Fibroblast of lung (primary cell): Measurements from ENCODE around the gene GRIK1. TPM values are rescaled to one million over a fixed set of nuclear protein-coding genes. Genes with fewer than 3 reads are reported as not detected.
A peak's percentile ranks its signal among the peaks of the same experiment; 100 is the strongest.

Experiments used
- DNase-seq, 2 donors: peaks; one replicate each; pipeline versions ENCODE4 v3.0.0 to v3.0.0-alpha.2; 2010; ENCODE audit warnings: low read depth in 2 of 2
- H2AFZ ChIP-seq: 2 replicates; pipeline ENCODE4 v1.5.1; 2012; ENCODE audit warnings: low read length, control low read depth, inconsistent platforms
- H3K27ac ChIP-seq: 2 replicates; pipeline ENCODE4 v1.5.1; 2011; ENCODE audit warnings: low read length, control low read depth; ENCODE audit not compliant: insufficient read depth
- H3K27me3 ChIP-seq: 2 replicates; pipeline ENCODE4 v1.5.1; 2011; ENCODE audit warnings: mild to moderate bottlenecking, low read length; ENCODE audit not compliant: control insufficient read depth, insufficient read depth
- H3K36me3 ChIP-seq: 2 replicates; pipeline ENCODE4 v1.5.1; 2011; ENCODE audit warnings: low read length; ENCODE audit not compliant: control insufficient read depth, insufficient read depth
- H3K4me1 ChIP-seq: 2 replicates; pipeline ENCODE4 v1.5.1; 2011; ENCODE audit warnings: low read length; ENCODE audit not compliant: control insufficient read depth, insufficient read depth; ENCODE audit errors: extremely low read depth
- H3K4me2 ChIP-seq: 2 replicates; pipeline ENCODE4 v1.5.1; 2011; ENCODE audit warnings: low read length, control low read depth; ENCODE audit not compliant: insufficient read depth; ENCODE audit errors: extremely low read depth
- H3K4me3 ChIP-seq, 4 experiments: fragments of 200-600 bp in 1 of 4; sonication (generic) in 1 of 4; replicated peaks in 1 of 4; 2 replicates each; pipeline ENCODE4 v1.5.1; 2011 to 2016; ENCODE audit warnings: low read length in 4 of 4, low read depth in 3 of 4, mild to moderate bottlenecking in 3 of 4, control low read depth in 2 of 4, inconsistent platforms in 1 of 4, mixed read lengths in 1 of 4; ENCODE audit not compliant: insufficient read depth in 1 of 4; ENCODE audit errors: control extremely low read depth in 1 of 4
- H3K79me2 ChIP-seq: 2 replicates; pipeline ENCODE4 v1.5.1; 2012; ENCODE audit warnings: mild to moderate bottlenecking, low read length, inconsistent platforms; ENCODE audit not compliant: control insufficient read depth, insufficient read depth
- H3K9ac ChIP-seq: 2 replicates; pipeline ENCODE4 v1.5.1; 2011; ENCODE audit warnings: mild to moderate bottlenecking, low read length, control low read depth; ENCODE audit not compliant: insufficient read depth
- H3K9me3 ChIP-seq: 2 replicates; pipeline ENCODE4 v1.5.1; 2012; ENCODE audit warnings: low read depth, low read length; ENCODE audit not compliant: control insufficient read depth, insufficient read depth
- H4K20me1 ChIP-seq: 2 replicates; pipeline ENCODE4 v1.5.1; 2011; ENCODE audit warnings: low read length; ENCODE audit not compliant: control insufficient read depth, insufficient read depth; ENCODE audit errors: extremely low read depth
- EZH2 ChIP-seq: IDR thresholded peaks from 2 replicates; pipeline ENCODE4 v1.5.1; 2012; ENCODE audit warnings: low read length, control low read depth, mild to moderate bottlenecking; ENCODE audit errors: missing control alignments
- polyA plus RNA-seq, 2 donors: library from polyadenylated mRNA; depleted of rRNA in 1 of 2; stranded (reverse) in 1 of 2; unstranded in 1 of 2; fragments of >200 nt; gene quantifications; 2 replicates each; pipeline ENCODE4 v1.2.1, GENCODE V29; 2011 to 2012; ENCODE audit warnings: missing spikeins in 1 of 2
- total RNA-seq: library from RNA; depleted of rRNA; stranded (reverse); fragments of >200 nt; gene quantifications from 2 replicates; pipeline ENCODE4 v1.2.1, GENCODE V29; 2014
- TF ChIP-seq, protein P1 (sequence below), 2 donors: IDR thresholded peaks in 1 of 2; conservative IDR thresholded peaks in 1 of 2; 1 replicate in 1 of 2; 2 replicates in 1 of 2; pipeline ENCODE4 v1.5.1; 2011 to 2012; ENCODE audit warnings: low read length in 2 of 2, control low read depth in 1 of 2, inconsistent platforms in 1 of 2, low read depth in 1 of 2, mild to moderate bottlenecking in 1 of 2

GRIK1 gene
- total and polyA plus RNA-seq, 2 donors (not counting 1 experiment from before 2014, with no cell fraction given), result not detected

DNA sequence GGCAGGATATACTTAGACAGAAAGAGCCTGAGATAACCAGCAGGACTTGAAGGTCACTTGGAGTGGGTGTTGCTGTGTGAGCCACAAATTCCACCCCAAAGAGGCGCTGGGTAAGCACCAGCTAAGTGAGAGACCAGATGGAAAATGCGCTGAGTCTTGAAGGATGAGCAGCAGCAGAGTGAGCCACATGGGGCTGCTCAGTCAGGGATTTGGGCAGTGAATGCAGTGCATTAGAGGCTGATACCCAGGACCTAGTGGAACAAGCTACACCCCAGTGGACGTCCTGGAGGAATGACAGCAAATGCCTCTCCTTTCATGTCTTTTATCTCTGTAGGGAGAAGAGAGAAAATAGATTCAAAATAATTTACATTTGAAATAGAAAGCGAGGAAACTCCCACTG is 11.3 kb downstream of the GRIK1 start:
- Histone ChIP-seq H3K27ac (no peak overlapping the region), H3K9ac (no peak overlapping the region), H3K4me2 (no peak overlapping the region), H3K27me3 (no peaks in the 10 kb centered on the region), H3K36me3 (no peaks in the 10 kb centered on the region), H3K9me3 (no peaks in the 10 kb centered on the region), H2AFZ (no peak overlapping the region), H3K79me2 (no peaks in the 10 kb centered on the region), H3K4me3 (no peak overlapping the region), H3K4me1 (no peaks in the 10 kb centered on the region), H4K20me1 (no peaks in the 10 kb centered on the region)
- DNase-seq, result no peak
- TF ChIP-seq, protein P1, sequence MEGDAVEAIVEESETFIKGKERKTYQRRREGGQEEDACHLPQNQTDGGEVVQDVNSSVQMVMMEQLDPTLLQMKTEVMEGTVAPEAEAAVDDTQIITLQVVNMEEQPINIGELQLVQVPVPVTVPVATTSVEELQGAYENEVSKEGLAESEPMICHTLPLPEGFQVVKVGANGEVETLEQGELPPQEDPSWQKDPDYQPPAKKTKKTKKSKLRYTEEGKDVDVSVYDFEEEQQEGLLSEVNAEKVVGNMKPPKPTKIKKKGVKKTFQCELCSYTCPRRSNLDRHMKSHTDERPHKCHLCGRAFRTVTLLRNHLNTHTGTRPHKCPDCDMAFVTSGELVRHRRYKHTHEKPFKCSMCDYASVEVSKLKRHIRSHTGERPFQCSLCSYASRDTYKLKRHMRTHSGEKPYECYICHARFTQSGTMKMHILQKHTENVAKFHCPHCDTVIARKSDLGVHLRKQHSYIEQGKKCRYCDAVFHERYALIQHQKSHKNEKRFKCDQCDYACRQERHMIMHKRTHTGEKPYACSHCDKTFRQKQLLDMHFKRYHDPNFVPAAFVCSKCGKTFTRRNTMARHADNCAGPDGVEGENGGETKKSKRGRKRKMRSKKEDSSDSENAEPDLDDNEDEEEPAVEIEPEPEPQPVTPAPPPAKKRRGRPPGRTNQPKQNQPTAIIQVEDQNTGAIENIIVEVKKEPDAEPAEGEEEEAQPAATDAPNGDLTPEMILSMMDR (conservative IDR thresholded peaks at IDR 0.05 in 1 of 2, IDR thresholded peaks at IDR 0.05 in 1 of 2; ENCODE audit: low read depth in 1 of 2, low read length in 2 of 2), result no peak
- TF ChIP-seq EZH2, result no peak

DNA sequence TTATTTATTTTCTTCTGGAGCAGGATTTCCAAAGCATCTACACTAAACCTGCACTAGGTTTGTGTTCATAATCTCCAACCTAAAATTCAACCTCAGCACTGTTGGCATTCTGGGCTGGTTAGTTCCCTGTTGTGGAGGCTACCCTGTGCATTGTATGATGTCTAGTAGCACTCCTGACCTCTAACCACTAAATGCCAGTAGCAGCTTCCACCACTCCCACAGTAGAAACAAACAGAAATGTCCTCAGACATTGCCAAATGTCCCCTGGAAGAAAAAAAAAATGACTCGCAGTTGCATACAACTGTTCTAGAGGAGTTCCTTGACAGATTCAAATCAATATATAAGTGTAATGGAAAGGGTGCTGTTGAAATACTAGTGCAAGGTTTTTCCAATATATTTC is 18.9 kb downstream of the GRIK1 start:
- no peak overlapping the region for H3K4me2 ChIP-seq
- H3K4me1 ChIP-seq, result no peaks in the 10 kb centered on the region
- H3K27me3 ChIP-seq, result no peaks in the 10 kb centered on the region
- H3K9ac ChIP-seq, result no peak overlapping the region
- DNase-seq, result peak in 1 of 2 donors; percentile 8
- no peak overlapping the region for H3K4me3 ChIP-seq
- no peak overlapping the region for H2AFZ ChIP-seq
- no peaks in the 10 kb centered on the region for H4K20me1 ChIP-seq
- H3K27ac ChIP-seq, result no peak overlapping the region
- no peaks in the 10 kb centered on the region for H3K79me2 ChIP-seq
- TF ChIP-seq, protein P1 (conservative IDR thresholded peaks at IDR 0.05 in 1 of 2, IDR thresholded peaks at IDR 0.05 in 1 of 2; ENCODE audit: low read depth in 1 of 2, low read length in 2 of 2), result no peak
- no peak for TF ChIP-seq EZH2
- no peaks in the 10 kb centered on the region for H3K9me3 ChIP-seq
- H3K36me3 ChIP-seq, result no peaks in the 10 kb centered on the region

DNA sequence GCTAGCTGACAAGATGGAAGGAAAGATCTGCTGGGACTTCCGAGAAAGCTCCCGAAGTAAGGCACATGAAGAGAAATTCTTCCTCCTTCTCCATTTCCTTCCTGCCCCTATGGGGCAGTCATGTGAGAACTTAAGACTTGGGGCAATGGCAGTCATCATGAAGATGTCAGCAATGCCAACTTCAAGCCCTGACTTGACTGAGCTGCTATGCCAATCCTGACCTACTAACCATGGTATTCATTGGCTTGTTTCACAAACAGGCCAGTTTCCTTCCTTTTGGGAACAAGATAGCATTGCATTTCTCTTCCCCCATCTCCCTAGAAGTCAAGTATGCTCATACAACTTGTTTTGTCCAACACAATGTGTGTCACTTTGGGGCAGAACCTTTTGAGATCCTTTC is 25.5 kb downstream of the GRIK1 start:
- no peak overlapping the region for H3K4me3 ChIP-seq
- H3K9ac ChIP-seq, result no peak overlapping the region
- H2AFZ ChIP-seq, result no peak overlapping the region
- H3K9me3 ChIP-seq, result no peaks in the 10 kb centered on the region
- H3K4me1 ChIP-seq, result no peaks in the 10 kb centered on the region
- no peaks in the 10 kb centered on the region for H3K27me3 ChIP-seq
- no peak for DNase-seq
- no peaks in the 10 kb centered on the region for H3K79me2 ChIP-seq
- no peaks in the 10 kb centered on the region for H3K36me3 ChIP-seq
- H4K20me1 ChIP-seq, result no peaks in the 10 kb centered on the region
- H3K27ac ChIP-seq, result no peak overlapping the region
- no peak for TF ChIP-seq EZH2
- TF ChIP-seq, protein P1 (conservative IDR thresholded peaks at IDR 0.05 in 1 of 2, IDR thresholded peaks at IDR 0.05 in 1 of 2; ENCODE audit: low read depth in 1 of 2, low read length in 2 of 2), result no peak
- no peak overlapping the region for H3K4me2 ChIP-seq
